Mononuclear cell (primary cell): ENCODE measurements around the gene NKAIN2. TPM values are rescaled to one million over a fixed set of nuclear protein-coding genes. Genes with fewer than 3 reads are reported as not detected.
"Not testable (repeated sequence)": the region's sequence is repeated elsewhere in the genome, so short reads cannot be mapped to it uniquely, and the experiment has no call there.

Experiments used
- H3K27me3 ChIP-seq: 2 replicates; pipeline ENCODE4 v1.6.0; 2011; ENCODE audit warnings: low read length, control low read depth; ENCODE audit not compliant: insufficient read depth
- H3K4me1 ChIP-seq: 2 replicates; pipeline ENCODE4 v1.5.1; 2011; ENCODE audit warnings: mild to moderate bottlenecking, low read length, control low read depth; ENCODE audit not compliant: insufficient read depth
- H3K4me3 ChIP-seq: 2 replicates; pipeline ENCODE4 v1.5.1; 2011; ENCODE audit warnings: mild to moderate bottlenecking, low read length, moderate library complexity
- H3K9me3 ChIP-seq: 2 replicates; pipeline ENCODE4 v1.5.1; 2011; ENCODE audit warnings: low read depth, mild to moderate bottlenecking, control low read depth, low read length
- total RNA-seq: library from RNA; depleted of rRNA; stranded (reverse); fragments of >200 nt; gene quantifications from one replicate; pipeline ENCODE4 v1.2.3, GENCODE V29; 2012

NKAIN2 gene
- total RNA-seq, 1 donor = not detected

DNA sequence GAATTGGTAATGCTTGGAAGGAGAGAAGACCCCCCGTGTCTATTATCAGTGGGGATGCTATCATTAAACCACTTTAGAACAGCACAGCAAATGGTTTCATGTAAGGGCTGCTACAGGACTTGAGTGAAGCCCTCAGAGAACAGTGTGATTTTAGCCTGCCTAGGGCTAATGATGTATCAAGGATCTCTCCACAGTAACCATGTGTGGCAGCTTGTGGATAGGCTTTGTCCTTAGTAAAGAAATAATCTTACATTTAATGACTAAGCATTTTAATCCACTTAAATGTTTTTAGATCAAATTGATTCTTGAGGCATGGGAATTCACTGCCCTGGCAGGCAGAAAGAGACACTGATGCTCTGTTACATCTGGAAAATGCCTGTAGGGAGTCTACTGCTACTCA is 495.1 kb downstream of the NKAIN2 start:
- Histone ChIP-seq H3K27me3 (no peaks in the 10 kb centered on the region), H3K9me3 (no peaks in the 10 kb centered on the region), H3K4me3 (no peak overlapping the region), H3K4me1 (no peaks in the 10 kb centered on the region)

DNA sequence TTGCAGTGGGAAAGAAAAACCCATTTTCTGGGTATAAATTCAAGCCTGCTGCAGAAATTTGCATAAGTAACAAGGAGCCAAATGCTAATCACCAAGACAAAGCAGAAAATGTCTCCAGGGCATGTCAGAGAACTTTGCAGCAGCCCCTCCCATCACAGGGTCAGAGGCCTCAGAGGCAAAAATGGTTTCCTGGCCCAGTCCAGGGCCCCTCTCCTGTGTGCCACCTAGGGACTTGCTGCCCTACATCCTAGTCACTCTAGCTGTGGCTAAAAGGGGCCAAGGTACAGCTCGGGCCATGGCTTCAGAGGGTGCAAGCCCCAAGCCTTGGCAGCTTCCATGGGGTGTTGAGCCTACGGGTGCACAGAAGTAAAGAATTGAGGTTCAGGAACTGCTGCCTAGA is 497.2 kb downstream of the NKAIN2 start:
- not testable (repeated sequence) for H3K9me3 ChIP-seq, H3K27me3 ChIP-seq, H3K4me1 ChIP-seq, H3K4me3 ChIP-seq

DNA sequence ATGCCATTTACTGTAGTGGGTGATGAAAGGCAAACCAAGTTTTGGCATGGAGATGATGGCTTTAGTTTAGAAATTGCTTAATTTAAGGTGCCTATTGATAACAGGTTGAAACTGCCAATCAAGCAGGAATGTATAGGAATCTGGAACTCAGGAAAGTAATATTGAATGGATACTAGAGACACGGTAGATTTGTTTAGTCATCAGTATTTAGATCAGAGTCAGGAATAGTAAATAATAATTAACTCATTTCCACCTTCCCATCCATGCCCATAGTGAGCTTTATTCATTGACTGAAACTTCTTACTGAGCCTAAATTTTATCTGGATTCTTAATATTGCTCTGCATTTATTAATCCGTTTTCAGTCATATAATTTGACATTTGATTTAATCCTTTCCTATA is 500.3 kb downstream of the NKAIN2 start:
- Histone ChIP-seq H3K27me3 (no peaks in the 10 kb centered on the region), H3K4me3 (no peak overlapping the region), H3K4me1 (no peaks in the 10 kb centered on the region), H3K9me3 (no peaks in the 10 kb centered on the region)

DNA sequence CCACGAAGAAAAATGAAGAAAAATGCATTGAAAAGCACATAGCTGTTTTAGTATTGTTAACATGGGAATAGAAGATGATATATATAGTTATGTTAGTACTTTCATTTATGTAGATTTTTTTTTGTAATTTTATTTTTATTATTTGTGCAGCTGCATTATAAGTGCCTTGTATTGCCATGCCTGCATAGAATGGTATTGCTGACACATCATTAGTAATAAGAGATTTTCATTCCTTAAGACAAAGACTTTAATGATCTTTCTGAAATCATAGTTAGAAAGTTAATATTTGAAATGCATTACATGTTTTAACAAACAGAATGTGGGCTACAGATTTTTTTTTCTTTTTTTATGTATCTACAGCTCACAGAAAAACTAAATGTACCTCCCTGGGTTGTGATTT is 506.5 kb downstream of the NKAIN2 start:
- Histone ChIP-seq H3K4me1 (no peaks in the 10 kb centered on the region), H3K9me3 (no peaks in the 10 kb centered on the region), H3K27me3 (no peaks in the 10 kb centered on the region), H3K4me3 (no peak overlapping the region)

DNA sequence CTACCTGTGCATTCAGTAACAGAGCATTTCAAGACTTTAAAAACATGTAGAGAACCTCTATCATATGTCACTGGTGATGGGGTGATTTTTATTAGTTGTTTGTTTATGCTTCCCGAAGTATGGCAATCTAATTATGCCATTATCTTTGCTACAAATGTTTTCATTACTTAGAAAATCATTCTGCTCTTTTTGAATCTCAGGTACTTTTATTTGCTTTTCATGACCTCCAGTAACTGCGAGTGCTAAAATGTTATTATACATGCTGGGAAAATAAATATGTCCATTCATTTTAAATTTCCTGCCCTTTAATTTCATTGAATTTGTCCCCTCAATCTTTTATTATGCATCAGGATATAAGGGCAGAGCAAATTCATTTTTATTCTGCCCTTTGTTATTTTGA is 515.7 kb downstream of the NKAIN2 start:
- Histone ChIP-seq H3K4me1 (no peaks in the 10 kb centered on the region), H3K9me3 (no peaks in the 10 kb centered on the region), H3K27me3 (no peaks in the 10 kb centered on the region), H3K4me3 (no peak overlapping the region)

DNA sequence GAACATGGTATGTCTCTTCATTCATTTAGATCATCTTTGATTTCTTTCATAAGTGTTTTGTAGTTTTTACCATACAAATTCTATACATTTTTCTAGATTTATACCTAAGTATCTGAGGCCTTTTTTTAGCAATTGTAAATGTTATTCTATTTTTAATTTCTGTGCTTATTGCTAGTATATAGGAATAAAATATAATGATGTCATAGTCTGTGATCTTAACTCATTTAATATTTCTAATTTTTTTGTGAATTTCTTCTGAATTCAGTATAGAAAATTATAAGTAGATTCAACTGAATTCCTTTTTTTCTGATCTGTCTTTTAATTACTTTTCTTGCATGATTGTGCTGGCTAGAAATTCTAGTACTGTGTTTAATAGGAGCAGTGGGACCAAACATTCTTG is 520.6 kb downstream of the NKAIN2 start:
- H3K27me3 ChIP-seq = no peaks in the 10 kb centered on the region
- H3K9me3 ChIP-seq = no peaks in the 10 kb centered on the region
- H3K4me3 ChIP-seq = no peak overlapping the region
- no peaks in the 10 kb centered on the region for H3K4me1 ChIP-seq

DNA sequence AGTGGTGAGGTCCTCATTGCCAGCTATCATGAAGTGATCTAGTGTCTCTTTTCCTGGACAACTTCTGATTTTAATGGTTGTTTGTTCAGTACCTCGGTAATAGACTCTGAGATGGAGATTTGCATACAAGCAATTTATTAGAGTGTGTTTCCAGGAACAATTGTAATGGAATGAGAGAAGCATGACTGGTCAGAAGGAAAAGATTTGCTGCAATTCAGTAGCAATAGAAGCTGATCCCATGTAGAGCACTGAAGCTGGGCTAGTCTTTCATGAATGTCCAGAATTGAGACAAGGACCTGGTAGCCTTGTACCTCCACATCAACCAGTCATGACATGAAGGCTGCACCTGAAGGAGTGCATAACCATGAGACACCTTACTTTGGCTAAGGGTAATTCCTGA is 526.5 kb downstream of the NKAIN2 start:
- Histone ChIP-seq H3K4me3 (no peak overlapping the region), H3K4me1 (no peaks in the 10 kb centered on the region), H3K9me3 (no peaks in the 10 kb centered on the region), H3K27me3 (no peaks in the 10 kb centered on the region)

DNA sequence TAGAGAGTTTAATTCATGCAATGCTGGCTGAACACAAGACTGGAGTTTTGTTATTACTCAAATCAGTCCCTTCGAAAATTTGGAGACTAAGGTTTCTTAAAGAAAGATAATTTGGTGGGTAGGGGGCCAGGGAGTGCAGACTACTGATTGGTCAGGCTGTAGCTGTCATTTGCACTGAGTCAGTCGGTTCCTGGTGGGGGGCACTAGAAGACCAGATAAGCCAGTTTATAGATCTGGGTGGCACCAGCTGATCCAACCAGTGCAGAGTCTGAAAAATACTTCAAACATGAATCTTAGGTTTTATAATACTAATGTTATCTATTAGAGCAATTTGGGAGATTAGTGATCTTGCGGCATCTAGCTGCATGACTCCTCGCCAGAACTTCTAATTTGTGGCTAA is 530.7 kb downstream of the NKAIN2 start:
- no peaks in the 10 kb centered on the region for H3K27me3 ChIP-seq
- no peaks in the 10 kb centered on the region for H3K4me1 ChIP-seq
- H3K9me3 ChIP-seq = no peaks in the 10 kb centered on the region
- no peak overlapping the region for H3K4me3 ChIP-seq

DNA sequence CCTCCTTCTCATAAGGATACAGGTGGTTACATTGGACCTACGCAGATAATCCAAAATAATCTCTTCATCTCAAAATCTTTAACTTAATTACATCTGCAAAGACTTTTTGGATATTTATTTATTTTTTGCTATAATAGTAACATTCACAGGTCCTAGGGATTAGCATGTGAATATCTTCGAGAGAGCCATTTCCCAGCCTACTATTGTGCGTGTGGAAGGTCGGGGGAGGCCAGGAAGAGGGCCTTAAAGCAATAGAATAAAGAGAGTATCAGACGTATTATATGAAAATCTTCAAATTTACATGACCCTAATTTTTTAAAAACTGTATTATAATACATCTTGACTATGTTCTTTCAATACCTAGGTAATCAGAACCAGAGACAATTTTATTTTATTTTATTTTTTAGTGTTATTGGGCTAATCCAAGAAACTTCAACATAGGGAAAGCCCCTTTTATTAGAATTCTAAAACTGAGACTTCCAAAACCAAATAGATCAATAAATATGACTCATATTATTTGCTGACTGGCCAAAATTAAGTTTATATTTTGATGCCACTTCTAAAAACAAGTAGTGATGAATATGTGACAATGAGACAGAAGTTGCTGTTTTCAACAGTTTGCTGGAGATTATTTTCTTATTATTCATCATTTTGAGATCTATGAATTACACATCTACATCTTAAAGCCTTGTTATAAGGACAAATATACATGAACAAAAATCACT is 536.1 kb downstream of the NKAIN2 start:
- Histone ChIP-seq H3K27me3 (no peaks in the 10 kb centered on the region), H3K4me1 (no peaks in the 10 kb centered on the region), H3K9me3 (no peaks in the 10 kb centered on the region), H3K4me3 (no peak overlapping the region)

DNA sequence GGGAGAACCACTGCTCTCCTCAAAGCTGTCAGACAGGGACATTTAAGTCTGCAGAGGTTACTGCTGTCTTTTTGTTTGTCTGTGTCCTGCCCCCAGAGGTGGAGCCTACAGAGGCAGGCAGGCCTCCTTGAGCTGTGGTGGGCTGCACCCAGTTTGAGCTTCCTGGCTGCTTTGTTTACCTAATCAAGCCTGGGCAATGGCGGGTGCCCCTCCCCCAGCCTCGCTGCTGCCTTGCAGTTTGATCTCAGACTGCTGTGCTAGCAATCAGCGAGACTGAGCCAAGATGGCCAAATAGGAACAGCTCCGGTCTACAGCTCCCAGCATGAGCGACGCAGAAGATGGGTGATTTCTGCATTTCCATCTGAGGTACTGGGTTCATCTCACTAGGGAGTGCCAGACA is 544.7 kb downstream of the NKAIN2 start:
- not testable (repeated sequence) for H3K4me1 ChIP-seq, H3K4me3 ChIP-seq, H3K27me3 ChIP-seq, H3K9me3 ChIP-seq

DNA sequence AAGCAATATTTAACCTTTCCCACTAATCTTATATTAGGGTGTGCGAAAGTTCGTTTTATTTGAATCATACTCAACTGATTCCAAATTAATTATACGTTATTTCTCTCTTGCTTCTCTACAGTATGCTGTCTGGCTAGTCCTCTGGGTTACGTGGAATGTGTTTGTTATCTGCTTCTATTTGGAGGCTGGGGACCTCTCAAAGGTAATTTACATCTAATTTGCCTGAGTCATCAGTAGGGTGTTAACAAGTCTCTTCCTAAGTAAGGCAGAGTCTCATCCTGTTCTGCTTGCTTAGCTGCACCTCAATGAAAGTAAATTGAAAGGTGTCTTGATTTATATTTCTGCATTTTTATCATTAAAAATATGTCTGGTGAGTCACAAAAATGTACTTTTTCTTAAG is 551.5 kb downstream of the NKAIN2 start:
- H3K27me3 ChIP-seq = no peaks in the 10 kb centered on the region

DNA sequence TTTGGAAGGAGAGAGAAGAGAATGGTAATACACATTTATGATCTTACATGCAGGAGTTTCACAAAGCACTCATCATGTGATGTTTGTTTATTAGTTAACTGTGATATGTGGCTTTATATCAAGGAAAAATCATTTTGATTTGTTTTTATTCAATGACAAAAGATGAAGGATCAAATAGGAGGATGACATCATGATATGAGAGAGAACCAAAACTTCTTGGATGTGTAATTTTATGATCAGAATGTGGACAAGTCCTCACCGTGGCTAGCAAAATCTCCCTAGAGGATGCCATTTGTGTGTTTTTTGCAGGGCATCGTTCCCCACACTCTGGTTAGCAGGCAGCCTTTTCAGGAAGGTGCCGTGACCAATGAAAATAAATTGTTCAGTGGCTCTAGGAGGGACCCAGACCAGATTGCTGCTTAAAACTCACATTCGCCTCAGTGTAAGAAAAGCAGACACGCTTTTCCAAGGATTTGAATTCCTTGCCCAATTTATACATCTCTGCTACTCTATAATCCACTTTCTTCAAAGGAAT is 552.7 kb downstream of the NKAIN2 start:
- H3K27me3 ChIP-seq = no peaks in the 10 kb centered on the region
- no peaks in the 10 kb centered on the region for H3K9me3 ChIP-seq
- H3K4me1 ChIP-seq = no peaks in the 10 kb centered on the region
- no peak overlapping the region for H3K4me3 ChIP-seq

More for the DNA sequence above, 551.5 kb downstream of the NKAIN2 start:
- no peaks in the 10 kb centered on the region for H3K4me1 ChIP-seq
- H3K4me3 ChIP-seq = no peak overlapping the region
- H3K9me3 ChIP-seq = no peaks in the 10 kb centered on the region

DNA sequence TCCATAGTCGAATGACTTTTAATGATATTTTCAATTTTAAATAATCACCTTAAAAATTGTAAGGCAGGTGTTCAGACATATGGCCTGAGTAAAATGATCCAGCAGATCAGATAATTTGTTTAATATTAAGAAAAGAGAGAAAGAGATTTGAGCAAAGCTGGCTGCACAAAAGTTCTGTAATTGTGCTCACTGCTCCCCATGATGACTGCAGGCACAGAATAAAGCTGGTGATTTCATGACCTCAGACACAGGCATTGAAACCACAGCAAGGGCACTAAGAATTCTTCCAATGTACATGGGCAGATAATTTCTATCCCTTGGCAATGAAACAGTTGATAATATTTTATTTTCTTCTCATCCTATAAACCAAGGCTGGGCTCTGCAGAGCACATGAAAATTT is 553.1 kb downstream of the NKAIN2 start:
- Histone ChIP-seq H3K4me3 (no peak overlapping the region), H3K27me3 (no peaks in the 10 kb centered on the region), H3K9me3 (no peaks in the 10 kb centered on the region), H3K4me1 (no peaks in the 10 kb centered on the region)

DNA sequence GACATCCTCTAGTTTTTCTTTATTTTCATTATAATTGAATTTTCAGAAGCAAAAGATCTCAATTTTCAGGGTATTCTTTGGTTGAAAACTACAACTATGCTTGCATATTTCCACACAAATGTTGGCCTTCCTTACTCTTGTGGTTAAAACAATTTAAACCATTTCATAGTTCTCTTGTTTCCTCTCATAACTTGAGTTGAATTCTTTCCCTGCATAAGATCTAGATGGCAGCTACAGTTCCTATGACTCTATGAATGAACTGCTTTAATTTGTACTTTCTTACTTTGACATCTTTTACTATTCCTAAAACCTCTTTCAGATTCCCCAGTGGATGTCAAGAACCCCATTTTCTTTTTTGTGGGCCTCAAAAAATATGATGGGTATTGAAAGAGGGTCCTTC is 564.5 kb downstream of the NKAIN2 start:
- Histone ChIP-seq H3K4me1 (no peaks in the 10 kb centered on the region), H3K9me3 (no peaks in the 10 kb centered on the region), H3K4me3 (no peak overlapping the region), H3K27me3 (no peaks in the 10 kb centered on the region)

DNA sequence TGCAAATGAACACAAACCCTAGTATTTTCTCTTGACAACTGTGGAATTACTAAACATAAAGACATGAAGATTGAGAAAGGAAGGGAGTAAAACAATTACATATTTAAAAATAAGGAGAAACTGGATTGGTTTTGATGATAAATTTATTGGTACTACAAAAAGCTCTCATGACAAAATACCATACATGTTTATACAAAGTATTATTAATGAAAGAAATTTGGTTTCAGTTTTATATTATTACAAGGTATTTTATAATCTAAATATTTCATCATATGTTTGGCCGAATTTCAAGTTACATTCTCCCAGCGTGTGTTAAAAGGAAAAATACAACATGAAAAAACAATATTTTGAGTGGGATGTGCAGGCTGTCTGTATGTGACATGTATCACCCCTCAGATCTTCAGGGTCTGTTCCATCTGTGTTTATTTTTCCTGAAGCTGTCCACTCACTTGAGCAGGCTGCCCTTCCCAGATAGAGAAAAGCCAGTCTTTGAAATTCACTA is 568.4 kb downstream of the NKAIN2 start:
- H3K4me3 ChIP-seq = no peak overlapping the region
- H3K4me1 ChIP-seq = no peaks in the 10 kb centered on the region
- no peaks in the 10 kb centered on the region for H3K27me3 ChIP-seq
- no peaks in the 10 kb centered on the region for H3K9me3 ChIP-seq

DNA sequence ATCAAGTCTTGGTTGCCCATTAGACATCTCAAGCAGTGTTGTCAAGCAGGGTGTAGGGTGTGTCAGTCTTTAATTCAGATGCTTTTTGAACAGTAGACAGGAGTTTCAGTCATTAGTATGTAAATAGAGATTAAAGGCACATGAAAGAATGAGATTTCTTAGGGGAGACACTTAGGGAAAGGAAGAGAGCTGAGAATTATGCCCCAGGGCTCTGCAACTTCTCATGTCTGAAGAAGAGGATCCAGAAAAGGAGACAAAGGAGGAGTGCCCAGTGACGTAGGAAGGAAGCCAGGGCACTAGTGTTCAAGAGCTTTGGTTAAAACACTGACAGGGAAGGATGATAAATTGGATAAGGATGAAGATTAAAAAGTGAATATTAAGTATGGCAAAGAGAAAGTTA is 569.7 kb downstream of the NKAIN2 start:
- H3K9me3 ChIP-seq = no peaks in the 10 kb centered on the region
- no peaks in the 10 kb centered on the region for H3K4me1 ChIP-seq
- H3K27me3 ChIP-seq = no peaks in the 10 kb centered on the region
- H3K4me3 ChIP-seq = no peak overlapping the region
